Nephron (organoid): Measurements from ENCODE around the gene RASGRP3.

ENCODE experiments used
- H3K27ac Mint-ChIP-seq, 3 experiments: 2 replicates each; pipeline ENCODE4 v1.8.0; 2020; ENCODE audit warnings: mixed read lengths in 3 of 3, mild to moderate bottlenecking in 2 of 3, moderate library complexity in 1 of 3
- H3K27me3 Mint-ChIP-seq: 2 replicates; pipeline ENCODE4 v1.8.0; 2021; ENCODE audit warnings: low read depth, mild to moderate bottlenecking, moderate library complexity, mixed read lengths
- H3K36me3 Mint-ChIP-seq: 2 replicates; pipeline ENCODE4 v1.8.0; 2020; ENCODE audit warnings: low read depth, mixed read lengths
- H3K4me1 Mint-ChIP-seq: 2 replicates; pipeline ENCODE4 v1.8.0; 2020; ENCODE audit warnings: mixed read lengths
- H3K4me3 Mint-ChIP-seq, 3 experiments: 2 replicates each; pipeline ENCODE4 v1.8.0; 2020; ENCODE audit warnings: mild to moderate bottlenecking in 3 of 3, mixed read lengths in 3 of 3, moderate library complexity in 2 of 3
- H3K9me3 Mint-ChIP-seq: 2 replicates; pipeline ENCODE4 v1.8.0; 2020; ENCODE audit warnings: mixed read lengths
- TF ChIP-seq, protein P1 (sequence below), 3 experiments: fragments of 200-600 bp; sonication (generic); IDR thresholded peaks; one replicate each; pipeline ENCODE4 v1.5.0; 2021; ENCODE audit warnings: antibody characterized with exemption in 3 of 3; ENCODE audit not compliant: unreplicated experiment in 3 of 3

Gene RASGRP3

DNA sequence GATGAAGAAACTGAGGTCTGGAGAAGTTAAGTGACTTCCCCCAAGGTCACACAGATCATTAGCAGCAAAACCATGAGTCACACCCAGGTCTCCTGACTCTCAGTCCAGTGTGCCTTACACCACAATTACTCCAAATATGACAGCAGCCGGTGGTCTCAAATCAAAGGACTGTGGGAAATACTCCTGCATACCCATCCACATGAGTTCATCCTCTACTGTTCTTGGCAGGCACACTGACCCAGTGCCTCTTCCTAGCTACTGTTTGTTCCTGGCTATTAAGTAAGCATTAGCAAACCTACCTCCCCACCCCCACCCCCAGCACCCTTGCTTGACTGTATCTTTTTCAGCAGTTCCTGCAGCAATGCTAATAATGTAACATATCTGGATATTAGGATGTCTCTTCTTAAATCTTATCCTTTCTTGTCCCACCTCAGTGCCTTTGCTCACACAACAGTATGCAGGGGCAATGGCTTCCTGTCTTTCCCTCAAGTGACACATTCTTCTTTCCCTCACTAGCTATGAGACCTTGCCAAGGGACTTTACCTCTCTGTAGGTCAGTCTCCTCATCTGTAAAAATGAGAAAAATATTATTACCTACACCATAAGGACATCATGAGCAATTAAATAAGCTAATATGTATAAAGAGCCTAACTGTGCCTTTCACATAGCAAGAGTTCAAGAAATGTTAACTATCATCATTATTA, 76.5 kb downstream of the RASGRP3 start:
- Mint-ChIP-seq H3K9me3 (no peaks in the 10 kb centered on the region), H3K36me3 (peaks cover 3% of the 10 kb centered on the region), H3K4me1 (peaks cover 15% of the 10 kb centered on the region), H3K27me3 (peaks cover 9% of the 10 kb centered on the region), H3K4me3 (no peak overlapping the region), H3K27ac (no peak overlapping the region)
- TF ChIP-seq, protein P1, sequence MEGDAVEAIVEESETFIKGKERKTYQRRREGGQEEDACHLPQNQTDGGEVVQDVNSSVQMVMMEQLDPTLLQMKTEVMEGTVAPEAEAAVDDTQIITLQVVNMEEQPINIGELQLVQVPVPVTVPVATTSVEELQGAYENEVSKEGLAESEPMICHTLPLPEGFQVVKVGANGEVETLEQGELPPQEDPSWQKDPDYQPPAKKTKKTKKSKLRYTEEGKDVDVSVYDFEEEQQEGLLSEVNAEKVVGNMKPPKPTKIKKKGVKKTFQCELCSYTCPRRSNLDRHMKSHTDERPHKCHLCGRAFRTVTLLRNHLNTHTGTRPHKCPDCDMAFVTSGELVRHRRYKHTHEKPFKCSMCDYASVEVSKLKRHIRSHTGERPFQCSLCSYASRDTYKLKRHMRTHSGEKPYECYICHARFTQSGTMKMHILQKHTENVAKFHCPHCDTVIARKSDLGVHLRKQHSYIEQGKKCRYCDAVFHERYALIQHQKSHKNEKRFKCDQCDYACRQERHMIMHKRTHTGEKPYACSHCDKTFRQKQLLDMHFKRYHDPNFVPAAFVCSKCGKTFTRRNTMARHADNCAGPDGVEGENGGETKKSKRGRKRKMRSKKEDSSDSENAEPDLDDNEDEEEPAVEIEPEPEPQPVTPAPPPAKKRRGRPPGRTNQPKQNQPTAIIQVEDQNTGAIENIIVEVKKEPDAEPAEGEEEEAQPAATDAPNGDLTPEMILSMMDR (IDR thresholded peaks at IDR 0.05; ENCODE audit: unreplicated experiment in 3 of 3), result no peak

- peak overlapping the region; percentile 87 to 93 (median 89) for H3K27ac Mint-ChIP-seq
- H3K4me3 Mint-ChIP-seq, result no peak overlapping the region
- H3K9me3 Mint-ChIP-seq, result no peaks in the 10 kb centered on the region
- peaks cover 9% of the 10 kb centered on the region for H3K27me3 Mint-ChIP-seq
- peaks cover 40% of the 10 kb centered on the region for H3K4me1 Mint-ChIP-seq
- H3K36me3 Mint-ChIP-seq, result peaks cover 3% of the 10 kb centered on the region
- TF ChIP-seq, protein P1 (IDR thresholded peaks at IDR 0.05; ENCODE audit: unreplicated experiment in 3 of 3), result no peak
Observed at GRCh38 chr2:33555681-33556080, 79.2 kb downstream of the RASGRP3 start.

GRCh38 chr2:33559328-33559727, 82.9 kb downstream of the RASGRP3 start:
- Mint-ChIP-seq H3K4me1 (peaks cover 40% of the 10 kb centered on the region), H3K36me3 (peaks cover 3% of the 10 kb centered on the region), H3K4me3 (no peak overlapping the region), H3K27ac (peak overlapping the region; percentile 60 to 74 (median 65)), H3K27me3 (peaks cover 6% of the 10 kb centered on the region), H3K9me3 (no peaks in the 10 kb centered on the region)
- TF ChIP-seq, protein P1 (IDR thresholded peaks at IDR 0.05; ENCODE audit: unreplicated experiment in 3 of 3), result no peak

DNA sequence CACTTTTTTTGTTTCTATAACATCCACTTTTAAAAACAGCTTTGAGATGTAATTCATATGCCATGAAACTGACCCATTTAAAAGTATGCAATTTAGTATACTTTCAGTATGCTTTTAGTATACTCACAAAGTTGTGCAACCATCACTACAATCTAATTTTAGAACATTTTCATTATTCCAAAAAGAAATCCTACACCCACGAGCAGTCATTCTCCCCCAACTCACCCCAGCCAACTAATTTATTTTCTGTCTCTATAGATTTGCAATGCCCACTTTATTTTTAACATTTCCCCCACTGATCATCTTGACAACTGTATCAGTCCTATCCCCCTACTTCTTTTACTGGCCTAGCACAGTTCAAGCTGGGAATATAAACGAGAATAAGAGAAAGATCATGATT, 83.6 kb downstream of the RASGRP3 start:
- H3K27me3 Mint-ChIP-seq, result peaks cover 4% of the 10 kb centered on the region
- peaks cover 35% of the 10 kb centered on the region for H3K4me1 Mint-ChIP-seq
- no peak overlapping the region for H3K4me3 Mint-ChIP-seq
- peaks cover 3% of the 10 kb centered on the region for H3K36me3 Mint-ChIP-seq
- TF ChIP-seq, protein P1 (IDR thresholded peaks at IDR 0.05; ENCODE audit: unreplicated experiment in 3 of 3), result no peak
- peak overlapping the region; percentile 60 to 74 (median 65) for H3K27ac Mint-ChIP-seq
- H3K9me3 Mint-ChIP-seq, result no peaks in the 10 kb centered on the region

DNA sequence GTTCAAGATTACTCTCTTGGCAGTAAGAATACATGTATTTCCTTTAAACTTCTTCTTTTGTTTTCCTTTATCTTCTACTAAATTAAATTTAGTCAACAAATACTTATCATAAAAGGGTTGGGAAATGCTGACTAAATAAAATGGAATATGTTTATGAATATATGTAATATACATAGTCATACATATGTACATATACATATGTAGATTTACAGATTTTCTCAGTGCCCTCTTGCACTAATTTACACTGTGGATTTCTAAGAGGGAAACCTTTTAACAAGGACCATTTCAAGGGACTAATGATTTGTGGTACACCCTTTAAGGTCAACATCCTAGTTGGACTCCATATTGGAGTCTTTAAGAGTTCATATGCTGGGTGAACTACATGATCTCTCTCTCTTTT, 85.4 kb downstream of the RASGRP3 start:
- TF ChIP-seq, protein P1 (IDR thresholded peaks at IDR 0.05; ENCODE audit: unreplicated experiment in 3 of 3), result no peak

GRCh38 chr2:33570681-33571080, 94.2 kb downstream of the RASGRP3 start:
- H3K27me3 Mint-ChIP-seq, result no peaks in the 10 kb centered on the region
- no peaks in the 10 kb centered on the region for H3K36me3 Mint-ChIP-seq
- H3K4me3 Mint-ChIP-seq, result no peak overlapping the region
- no peaks in the 10 kb centered on the region for H3K9me3 Mint-ChIP-seq
- TF ChIP-seq, protein P1 (IDR thresholded peaks at IDR 0.05; ENCODE audit: unreplicated experiment in 3 of 3), result no peak
- H3K27ac Mint-ChIP-seq, result no peak overlapping the region
- H3K4me1 Mint-ChIP-seq, result no peaks in the 10 kb centered on the region

More for the DNA sequence above, 85.4 kb downstream of the RASGRP3 start:
- Mint-ChIP-seq H3K27me3 (no peaks in the 10 kb centered on the region), H3K4me1 (peaks cover 25% of the 10 kb centered on the region), H3K27ac (no peak overlapping the region), H3K9me3 (no peaks in the 10 kb centered on the region), H3K4me3 (no peak overlapping the region), H3K36me3 (peaks cover under 1% of the 10 kb centered on the region)
